ENCODE results near the gene CYCS. TPM values are rescaled to one million over a fixed set of nuclear protein-coding genes. Genes with fewer than 3 reads are reported as not detected.

The CYCS gene
- total and polyA plus RNA-seq, 5 donors from 2014 or later = 119 to 186 (median 146) TPM

Other genes starting within 250 kb of the CYCS start
- 43.0 TPM for gene OSBPL3, start 145.1 kb downstream of the CYCS start, total RNA-seq
- 10 to 100 TPM in 2 of 4 donors, 1 to 10 TPM in 2; 9.1 to 14.5 (median 11.9) TPM for gene OSBPL3, start 145.1 kb downstream of the CYCS start, polyA plus RNA-seq
- not detected for gene NPVF, start 103.2 kb upstream of the CYCS start, total RNA-seq
- gene NPVF, start 103.2 kb upstream of the CYCS start, polyA plus RNA-seq = not detected

Data from CD4-positive, CD25-positive, alpha-beta regulatory T cell (primary cell).